ENCODE measurements around the gene SRF.

Gene SRF

GRCh38 chr6:43184268-43184985 lies 13.4 kb downstream of the SRF start:
- no peak for DNase-seq

DNA sequence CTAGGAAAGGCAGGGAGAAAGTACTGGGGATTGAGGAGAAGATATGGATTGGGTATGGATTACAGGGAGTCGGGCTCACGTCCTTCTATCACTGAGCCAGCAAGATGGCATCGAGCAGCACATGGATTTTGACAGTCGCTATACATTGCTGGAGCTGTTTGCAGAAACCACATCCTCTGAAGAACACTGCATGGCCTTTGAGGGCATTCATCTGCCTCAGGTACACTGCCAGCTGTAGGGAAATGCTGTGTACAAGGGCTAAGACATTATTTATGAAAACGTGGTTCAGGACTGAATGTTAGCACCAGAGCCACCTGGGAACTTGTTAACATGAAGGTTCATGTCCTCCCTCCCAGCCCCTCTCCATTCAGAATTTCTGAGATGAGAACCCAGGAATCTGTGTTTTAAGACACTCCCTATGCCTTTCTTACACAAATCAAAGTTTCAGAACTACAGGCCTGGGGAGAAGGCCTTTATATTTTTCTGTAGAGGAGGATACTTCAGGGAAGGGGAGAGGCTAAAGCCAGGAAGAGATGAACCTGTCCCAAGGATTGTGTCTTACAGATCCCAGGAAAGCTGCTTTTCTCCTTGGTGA lies 14.4 kb downstream of the SRF start:
- no peak for DNase-seq

GRCh38 chr6:43186019-43186418 lies 14.9 kb downstream of the SRF start:
- no peak for DNase-seq

DNA sequence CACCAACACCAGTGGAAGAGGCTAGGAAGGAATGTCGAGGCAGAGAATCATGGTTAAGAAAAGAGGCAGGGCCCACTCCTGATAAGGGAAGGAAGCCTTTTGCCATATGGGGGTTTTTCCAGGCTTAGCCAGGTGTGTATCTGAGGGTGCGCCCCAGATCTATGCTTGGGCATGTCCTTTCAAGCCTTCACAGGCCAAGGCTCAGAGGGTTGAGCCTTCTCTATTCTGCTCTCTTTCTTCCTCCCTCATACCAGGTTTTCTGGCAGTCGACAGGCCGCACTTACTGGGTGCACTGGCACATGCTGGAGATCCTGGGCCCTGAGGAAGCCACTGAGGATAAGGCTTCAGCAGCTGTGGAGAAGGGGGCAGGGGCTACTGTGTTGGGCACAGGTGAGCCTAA lies 15.6 kb downstream of the SRF start:
- DNase-seq: no peak

- DNase-seq: no peak
Observed at GRCh38 chr6:43187821-43188220, 16.8 kb downstream of the SRF start.

- no peak for DNase-seq
Observed at GRCh38 chr6:43188426-43188825, 17.4 kb downstream of the SRF start.

GRCh38 chr6:43189776-43190304 lies 18.8 kb downstream of the SRF start:
- DNase-seq: no peak

DNA sequence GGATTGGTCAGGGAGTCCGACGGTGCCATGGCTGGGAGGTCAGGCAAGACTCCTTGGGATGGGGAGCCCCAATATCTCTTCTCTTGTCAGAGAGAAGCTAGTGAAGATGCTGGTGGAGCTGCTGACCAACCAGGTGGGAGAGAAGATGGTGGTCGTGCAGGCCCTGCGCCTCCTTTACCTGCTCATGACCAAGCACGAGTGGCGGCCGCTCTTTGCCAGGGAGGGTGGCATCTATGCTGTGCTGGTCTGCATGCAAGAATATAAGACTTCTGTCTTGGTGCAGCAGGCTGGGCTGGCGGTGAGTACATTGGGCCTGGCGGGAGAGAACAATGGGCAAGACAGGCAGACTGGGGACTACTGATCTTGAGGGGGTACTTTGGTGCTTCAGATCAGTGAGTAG lies 21.8 kb downstream of the SRF start:
- no peak for DNase-seq

- no peak for DNase-seq
Observed at GRCh38 chr6:43193929-43194328, 22.9 kb downstream of the SRF start.

DNA sequence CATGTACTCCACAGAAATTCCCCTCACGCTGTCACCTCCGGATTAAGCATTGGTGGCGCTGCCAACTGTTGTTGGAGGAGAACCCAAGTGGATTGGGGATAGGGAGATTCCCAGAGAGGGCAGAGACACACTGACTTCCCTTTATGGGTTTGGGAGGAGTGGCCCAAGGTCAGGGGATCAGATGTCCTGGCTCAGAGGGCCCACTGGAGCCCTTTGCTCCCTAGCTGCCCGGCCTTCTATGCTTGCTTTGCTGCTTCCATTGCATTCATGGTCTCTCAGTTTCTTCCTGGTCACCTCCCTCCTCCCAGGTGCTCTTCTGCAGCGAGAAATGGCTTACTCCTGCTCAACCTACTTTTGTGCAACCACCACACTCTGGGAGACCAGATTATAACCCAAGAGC lies 25.3 kb downstream of the SRF start:
- DNase-seq: no peak

DNA sequence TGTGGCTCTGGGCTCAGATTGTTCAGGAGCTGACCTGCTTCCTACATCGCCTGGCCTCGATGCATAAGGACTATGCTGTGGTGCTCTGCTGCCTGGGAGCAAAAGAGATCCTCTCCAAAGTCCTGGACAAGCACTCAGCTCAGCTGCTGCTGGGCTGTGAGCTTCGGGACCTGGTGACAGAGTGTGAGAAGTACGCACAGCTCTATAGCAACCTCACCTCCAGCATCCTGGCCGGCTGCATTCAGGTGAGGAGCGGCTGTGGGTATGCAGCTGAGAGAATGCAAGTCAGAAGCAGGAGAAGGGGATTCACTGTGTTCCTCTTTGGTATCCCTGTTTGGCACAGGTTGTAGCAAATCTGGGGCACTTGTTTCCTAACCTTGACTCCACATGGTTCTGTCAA lies 28.8 kb downstream of the SRF start:
- DNase-seq: no peak

DNA sequence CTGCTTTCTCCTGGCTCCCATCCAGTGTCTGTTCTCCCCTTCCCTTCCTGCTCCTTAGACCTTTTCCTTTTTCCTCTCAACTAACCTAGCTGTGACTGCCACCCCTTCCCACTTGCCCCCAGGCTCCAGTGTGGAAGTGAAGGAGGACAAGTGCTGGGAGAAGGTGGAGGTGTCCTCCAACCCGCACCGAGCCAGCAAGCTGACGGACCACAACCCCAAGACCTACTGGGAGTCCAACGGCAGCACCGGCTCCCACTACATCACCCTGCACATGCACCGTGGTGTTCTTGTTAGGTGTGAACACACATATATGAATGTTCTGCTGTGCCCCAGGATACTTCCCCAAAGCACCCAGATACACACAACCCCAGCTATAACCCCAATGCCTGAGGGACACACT lies 29.5 kb downstream of the SRF start:
- DNase-seq: no peak

DNA sequence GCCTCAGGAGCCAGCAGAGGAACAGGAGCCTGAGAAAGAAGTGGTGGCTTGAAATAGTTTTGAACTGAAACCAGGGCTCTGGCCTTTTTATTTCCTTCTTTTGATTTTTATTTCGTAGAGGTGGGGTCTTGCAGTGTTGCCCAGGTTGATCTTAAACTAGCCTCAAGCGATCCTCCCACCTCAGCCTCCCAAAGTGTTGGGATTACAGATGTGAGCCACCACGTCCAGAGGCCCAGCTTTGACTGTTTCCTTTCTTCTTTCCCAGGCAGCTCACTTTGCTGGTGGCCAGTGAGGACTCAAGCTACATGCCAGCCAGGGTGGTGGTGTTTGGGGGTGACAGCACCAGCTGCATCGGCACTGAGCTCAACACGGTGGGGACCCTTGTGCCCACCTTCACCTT lies 31.4 kb downstream of the SRF start:
- DNase-seq: no peak

GRCh38 chr6:43203029-43203717 lies 32.1 kb downstream of the SRF start:
- no peak for DNase-seq

DNA sequence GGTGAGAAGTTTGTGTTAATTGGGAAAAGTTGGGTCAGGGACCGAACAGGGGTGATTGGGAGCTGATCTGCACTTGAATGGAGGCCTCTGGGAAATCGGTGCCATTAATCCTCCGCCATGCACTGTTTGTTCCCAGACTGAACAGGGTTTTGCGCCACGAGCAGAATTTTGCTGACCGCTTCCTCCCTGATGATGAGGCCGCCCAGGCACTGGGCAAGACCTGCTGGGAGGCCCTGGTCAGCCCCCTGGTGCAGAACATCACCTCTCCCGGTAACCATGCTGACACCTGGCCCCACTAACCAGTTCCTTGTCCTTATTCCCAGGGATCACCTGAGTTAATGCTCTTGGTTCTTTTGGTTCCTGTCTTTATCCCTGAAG lies 32.6 kb downstream of the SRF start:
- no peak for DNase-seq

DNA sequence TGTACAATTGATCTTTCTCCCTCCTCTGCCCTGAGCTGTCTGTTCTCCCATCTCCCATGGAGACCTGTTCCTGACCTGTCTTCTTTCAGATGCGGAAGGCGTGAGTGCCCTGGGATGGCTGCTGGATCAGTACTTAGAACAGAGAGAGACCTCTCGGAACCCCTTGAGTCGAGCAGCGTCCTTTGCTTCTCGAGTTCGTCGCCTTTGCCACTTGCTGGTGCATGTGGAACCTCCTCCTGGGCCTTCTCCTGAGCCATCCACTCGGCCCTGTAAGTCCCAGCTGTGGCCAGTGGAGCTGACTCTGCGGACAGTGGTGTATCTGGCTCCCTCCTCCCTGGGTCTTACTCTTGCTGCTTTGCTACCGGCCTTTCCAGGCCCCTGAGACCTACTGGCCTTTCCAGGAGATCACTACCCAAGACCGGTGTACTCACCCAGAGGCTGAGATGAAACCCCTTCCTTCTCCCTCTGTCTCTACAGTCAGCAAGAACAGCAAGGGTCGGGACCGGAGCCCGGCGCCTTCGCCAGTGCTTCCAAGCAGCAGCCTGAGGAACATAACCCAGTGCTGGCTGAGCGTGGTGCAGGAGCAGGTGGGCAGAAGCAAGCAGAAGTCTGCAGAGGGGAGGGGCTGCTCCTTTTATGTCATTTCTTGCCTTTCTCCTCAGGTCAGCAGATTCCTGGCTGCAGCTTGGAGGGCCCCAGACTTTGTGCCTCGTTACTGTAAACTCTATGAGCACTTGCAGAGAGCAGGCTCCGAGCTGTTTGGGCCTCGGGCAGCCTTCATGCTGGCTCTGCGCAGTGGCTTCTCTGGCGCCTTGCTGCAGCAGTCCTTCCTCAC lies 33.4 kb downstream of the SRF start:
- DNase-seq: no peak

GRCh38 chr6:43205849-43206248 lies 34.8 kb downstream of the SRF start:
- no peak for DNase-seq

DNA sequence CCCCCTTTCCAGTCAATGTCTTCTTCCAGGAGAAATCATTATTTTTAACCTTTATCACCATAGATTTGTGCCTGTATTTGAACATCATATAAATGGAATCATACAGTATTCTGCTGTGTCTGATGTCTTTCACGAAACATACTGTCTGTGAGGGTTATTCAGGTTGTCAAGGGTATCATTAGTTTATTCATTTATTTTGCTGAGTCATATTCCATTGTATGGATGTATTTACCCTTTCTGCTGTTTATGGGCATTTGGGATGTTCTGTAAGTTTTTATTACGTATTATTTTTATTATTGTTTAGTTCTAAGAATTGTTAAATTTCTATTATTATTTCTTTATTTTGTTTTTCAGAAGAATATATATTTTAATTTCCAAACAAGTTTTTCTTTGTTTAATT lies 36.2 kb downstream of the SRF start:
- no peak for DNase-seq

DNA sequence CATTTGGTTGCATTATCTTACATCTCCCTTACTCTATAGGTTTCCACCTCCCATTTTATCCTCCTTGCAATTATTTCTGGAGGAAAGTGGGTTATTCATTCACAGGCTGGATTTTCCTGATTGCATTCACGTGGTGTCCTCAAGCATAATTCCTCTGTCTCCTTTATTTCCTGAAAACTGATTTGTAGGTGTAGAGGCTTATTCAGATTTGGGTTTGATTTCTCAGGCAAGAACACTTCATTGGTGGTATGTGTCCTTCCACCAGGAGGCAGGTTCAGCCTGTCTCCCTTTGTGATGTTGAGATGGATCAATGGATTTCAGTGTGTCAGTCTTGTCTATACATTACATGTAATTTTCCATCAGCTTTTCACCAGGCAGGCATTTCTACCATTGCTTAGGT lies 40.9 kb downstream of the SRF start:
- DNase-seq: no peak

DNA sequence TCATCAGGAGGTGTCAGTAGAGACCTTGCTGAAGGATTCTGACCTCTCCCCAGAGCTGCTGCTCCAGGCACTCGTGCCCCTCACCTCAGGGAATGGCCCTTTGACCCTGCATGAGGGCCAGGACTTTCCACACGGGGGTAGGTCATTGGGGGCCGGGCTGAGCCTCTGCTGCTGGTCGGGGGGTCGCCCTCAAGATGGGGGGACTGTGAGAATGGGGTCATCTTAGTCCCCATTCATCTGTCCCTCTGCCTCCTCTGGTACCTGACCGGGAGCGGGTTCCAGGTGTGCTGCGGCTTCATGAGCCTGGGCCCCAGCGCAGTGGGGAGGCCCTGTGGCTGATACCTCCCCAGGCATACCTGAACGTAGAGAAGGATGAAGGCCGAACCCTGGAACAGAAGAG lies 42.4 kb downstream of the SRF start:
- DNase-seq: no peak

GRCh38 chr6:43215066-43215465 lies 44.0 kb downstream of the SRF start:
- DNase-seq: no peak

GRCh38 chr6:43216200-43216599 lies 45.1 kb downstream of the SRF start:
- DNase-seq: no peak

DNA sequence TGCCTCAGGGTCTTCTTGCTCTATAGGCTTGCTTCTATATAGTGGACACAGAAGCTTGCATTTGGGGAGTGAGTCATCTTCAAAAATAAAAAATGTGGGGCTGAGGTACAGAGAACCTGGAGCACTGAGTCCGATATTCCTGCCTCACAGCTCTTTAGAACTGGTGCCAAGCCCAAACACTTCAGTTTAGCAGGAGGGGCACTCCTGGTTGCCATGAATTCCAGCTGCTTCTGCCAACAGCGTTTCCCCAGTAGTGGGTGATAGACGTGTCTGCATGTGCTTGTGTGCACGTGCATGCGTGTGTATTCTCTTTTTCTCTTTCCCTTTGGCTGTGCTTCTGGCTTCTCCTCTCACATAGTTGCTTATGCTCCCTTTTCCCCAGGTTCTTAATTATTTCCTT lies 46.3 kb downstream of the SRF start:
- no peak for DNase-seq
